ENCODE results near the gene LPP. TPM values are rescaled to one million over a fixed set of nuclear protein-coding genes. Genes with fewer than 3 reads are reported as not detected.

The LPP gene
- total and polyA plus RNA-seq, 10 of the 15 experiments (the other 5 are each of a cell fraction or from before 2014, with no cell fraction given), result under 0.01 to 0.62 (median 0.03) TPM

- TF ChIP-seq ZNF592 (IDR thresholded peaks at IDR 0.05), result no peak
- TF ChIP-seq ATF7 (IDR thresholded peaks at IDR 0.05; ENCODE audit: low read depth), result no peak
- TF ChIP-seq RELB (IDR thresholded peaks at IDR 0.05; ENCODE audit: low read depth), result no peak
- TF ChIP-seq MYC (IDR thresholded peaks at IDR 0.05; ENCODE audit: insufficient read depth, insufficient read length, insufficient replicate concordance, low read length, severe bottlenecking), result no peak
- no peak for TF ChIP-seq E2F4 (IDR thresholded peaks at IDR 0.05; ENCODE audit: low read depth, low read length)
Observed at GRCh38 chr3:188870431-188870830, 716.5 kb downstream of the LPP start (continued).

- 76% methylated on average over 1 of the region's 1 CpG for WGBS (ENCODE audit: insufficient coverage, insufficient replicate concordance, low lambda C conversion rate, missing lambda C conversion rate)
- H3K9ac ChIP-seq (ENCODE audit: control insufficient read depth, insufficient read depth, low read length), result no peak overlapping the region
- ChIA-PET CTCF (no interaction called here), SMC1A (ENCODE audit: uncharacterized antibody, unreplicated experiment) (no interaction called here), RAD21 (ENCODE audit: unreplicated experiment) (no interaction called here), POLR2A (no interaction called here)
- no peak for TF ChIP-seq ZSCAN29 (IDR thresholded peaks at IDR 0.05)
- no peak for TF ChIP-seq CHD4 (IDR thresholded peaks at IDR 0.05)
- no peak for TF ChIP-seq BCLAF1 (IDR thresholded peaks at IDR 0.05)
- no peak for TF ChIP-seq STAT3 (IDR thresholded peaks at IDR 0.05; ENCODE audit: low read depth, low read length)
- intact Hi-C loops (cut with micrococcal nuclease; ENCODE audit: unreplicated experiment), result no loop called here
- no peak overlapping the region for H3K4me3 ChIP-seq
- no peaks in the 10 kb centered on the region for H4K20me1 ChIP-seq (ENCODE audit: control insufficient read depth, insufficient read depth)
- H3K36me3 ChIP-seq (ENCODE audit: control insufficient read depth in 2 of 2, insufficient read depth in 2 of 2, low read length in 1 of 2), result no peaks in the 10 kb centered on the region
- no peak overlapping the region for H3K4me2 ChIP-seq (ENCODE audit: control insufficient read depth, insufficient read depth)
- H2AFZ ChIP-seq (ENCODE audit: control insufficient read depth, low read depth, low read length), result no peak overlapping the region
- FAIRE-seq (no peak), DNase-seq (ENCODE audit: low read depth, low spot score) (no peak), ATAC-seq (no peak)
- in situ Hi-C loops (cut with MboI), result no loop called here
- no peaks in the 10 kb centered on the region for H3K4me1 ChIP-seq (ENCODE audit: control insufficient read depth, insufficient read depth, low read length)
- no TSS peak for BruUV-seq (replicated peaks)
- no peak overlapping the region for H3K27ac ChIP-seq (ENCODE audit: control insufficient read depth, insufficient read depth)
- no peaks in the 10 kb centered on the region for H3K79me2 ChIP-seq (ENCODE audit: control insufficient read depth, insufficient read depth, low read length)
- H3K9me3 ChIP-seq (replicated peaks; ENCODE audit: control insufficient read depth, insufficient read depth, low read length), result no peaks in the 10 kb centered on the region
- no peaks in the 10 kb centered on the region for H3K27me3 ChIP-seq (replicated peaks in 1 of 2; ENCODE audit: control insufficient read depth in 2 of 2, insufficient read depth in 2 of 2, low read length in 1 of 2)
Observed at GRCh38 chr3:188874576-188874975, 720.6 kb downstream of the LPP start.

All from GM12878 (cell line).